Cortex of kidney (tissue), 1 donor: Measurements from ENCODE around the gene SH2D6.
A peak's percentile ranks its signal among the peaks of the same experiment; 100 is the strongest.
"Not testable (repeated sequence)": the region's sequence is repeated elsewhere in the genome, so short reads cannot be mapped to it uniquely, and the experiment has no call there.

Experiments
- DNase-seq: peaks from one replicate; lab custom pipeline; 2025; lab: John Stamatoyannopoulos, UW

Gene SH2D6

DNA sequence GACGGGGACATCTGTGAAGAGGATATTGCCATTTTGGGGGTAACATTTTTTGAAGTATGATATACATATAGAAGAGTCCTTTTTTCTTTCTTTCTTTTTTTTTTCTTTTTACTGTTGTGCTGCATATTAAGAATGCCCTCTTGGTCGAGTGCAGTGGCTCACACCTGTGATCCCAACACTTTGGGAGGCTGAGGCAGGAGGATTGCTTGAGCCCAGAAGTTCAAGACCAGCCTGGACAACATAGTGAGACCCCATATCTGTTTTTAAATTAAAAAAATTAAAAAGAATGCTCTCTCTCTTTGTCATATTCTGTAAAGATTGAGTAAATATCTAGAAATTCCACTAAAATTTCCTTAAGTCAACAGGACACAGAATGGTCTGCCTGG lies 3.6 kb downstream of the SH2D6 start:
- DNase-seq = no peak

DNA sequence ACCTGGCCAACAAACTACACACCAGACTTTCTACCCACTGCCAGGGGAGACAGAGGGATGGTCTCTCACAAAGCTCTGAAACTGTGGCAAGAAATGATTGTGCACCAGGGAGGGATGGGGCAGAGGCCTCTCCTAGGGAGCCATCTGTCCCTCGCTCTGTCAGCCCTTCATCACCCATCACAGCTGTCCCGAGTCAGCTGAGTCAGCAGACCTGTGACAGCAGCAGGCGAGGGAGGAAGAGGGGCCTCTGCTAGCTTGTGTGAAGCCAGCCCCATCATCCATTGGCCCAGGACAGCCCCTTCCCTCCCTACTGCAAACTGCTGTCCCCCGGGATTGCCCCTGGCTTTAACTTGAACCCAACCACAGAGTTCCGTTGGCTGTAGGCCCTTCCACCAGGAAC lies 5.0 kb downstream of the SH2D6 start:
- DNase-seq = no peak

DNA sequence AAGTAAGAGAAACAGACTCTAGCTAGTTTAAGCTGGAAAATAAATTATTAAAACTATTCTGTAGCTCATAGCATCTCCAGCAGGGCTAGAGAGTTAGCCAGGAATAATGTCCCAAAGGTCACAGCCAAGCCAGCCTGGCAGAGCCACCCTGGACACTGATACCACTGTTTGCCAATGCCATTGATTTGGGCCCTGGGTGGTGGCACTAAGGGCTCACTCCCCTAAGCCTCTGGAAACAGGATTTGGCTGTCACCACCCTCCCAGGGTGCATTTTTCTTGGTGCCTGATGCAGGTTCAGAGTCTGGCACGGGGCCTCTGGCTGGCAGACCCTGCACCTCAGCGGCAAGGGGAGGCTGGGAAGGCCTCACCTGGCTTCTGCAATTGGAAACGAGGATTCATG lies 7.1 kb downstream of the SH2D6 start:
- DNase-seq = no peak

DNA sequence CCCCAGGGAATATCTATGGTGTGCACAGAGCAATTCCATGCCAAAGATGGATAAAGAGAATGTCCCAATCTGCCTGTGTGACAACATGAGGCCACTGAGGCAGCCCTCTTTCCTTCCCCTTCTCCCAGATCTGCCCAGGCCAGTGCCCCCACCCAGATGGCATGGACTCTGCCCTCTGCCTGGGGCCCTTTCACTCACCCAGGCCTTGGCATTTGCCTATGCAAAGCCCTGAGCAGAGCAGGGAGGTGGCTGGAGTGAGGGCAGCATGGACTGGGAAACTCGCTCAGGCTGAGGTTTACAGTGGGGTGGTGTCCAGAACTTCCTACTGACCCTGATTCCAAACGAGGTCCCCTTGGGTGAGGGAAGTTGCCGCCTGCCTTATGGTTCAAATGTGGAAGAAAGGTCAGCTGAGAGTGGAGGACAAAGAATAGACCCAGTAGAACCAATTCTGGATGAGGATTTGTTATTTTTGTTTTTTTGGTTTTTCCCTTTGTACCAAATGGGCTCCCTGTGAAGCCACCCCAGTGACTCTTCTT lies 8.9 kb downstream of the SH2D6 start:
- no peak for DNase-seq

DNA sequence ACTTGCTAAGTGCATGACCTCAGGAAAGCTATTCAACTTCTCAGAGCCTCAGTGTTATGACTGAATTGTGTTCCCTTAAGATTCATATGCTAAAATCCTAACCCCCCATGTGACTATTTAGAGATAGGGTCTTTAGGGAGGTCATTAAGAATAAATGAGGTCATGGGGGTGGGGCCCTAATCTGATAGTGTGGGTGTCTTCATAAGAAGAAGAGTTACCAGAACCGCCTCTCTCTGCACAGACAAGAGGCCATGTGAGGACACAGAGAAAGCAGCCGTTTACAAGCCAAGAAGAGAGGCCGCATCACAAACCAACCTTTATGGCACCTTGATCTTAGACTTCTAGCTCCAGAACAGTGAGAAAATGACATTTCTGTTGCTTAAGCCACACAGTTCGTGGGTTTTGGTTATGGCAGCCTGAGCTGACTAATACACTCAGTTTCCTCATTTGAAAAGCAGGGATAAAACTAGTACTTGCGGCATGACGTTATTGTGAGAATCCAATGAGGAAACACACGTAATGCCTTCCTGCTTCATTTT lies 9.9 kb downstream of the SH2D6 start:
- no peak for DNase-seq

DNA sequence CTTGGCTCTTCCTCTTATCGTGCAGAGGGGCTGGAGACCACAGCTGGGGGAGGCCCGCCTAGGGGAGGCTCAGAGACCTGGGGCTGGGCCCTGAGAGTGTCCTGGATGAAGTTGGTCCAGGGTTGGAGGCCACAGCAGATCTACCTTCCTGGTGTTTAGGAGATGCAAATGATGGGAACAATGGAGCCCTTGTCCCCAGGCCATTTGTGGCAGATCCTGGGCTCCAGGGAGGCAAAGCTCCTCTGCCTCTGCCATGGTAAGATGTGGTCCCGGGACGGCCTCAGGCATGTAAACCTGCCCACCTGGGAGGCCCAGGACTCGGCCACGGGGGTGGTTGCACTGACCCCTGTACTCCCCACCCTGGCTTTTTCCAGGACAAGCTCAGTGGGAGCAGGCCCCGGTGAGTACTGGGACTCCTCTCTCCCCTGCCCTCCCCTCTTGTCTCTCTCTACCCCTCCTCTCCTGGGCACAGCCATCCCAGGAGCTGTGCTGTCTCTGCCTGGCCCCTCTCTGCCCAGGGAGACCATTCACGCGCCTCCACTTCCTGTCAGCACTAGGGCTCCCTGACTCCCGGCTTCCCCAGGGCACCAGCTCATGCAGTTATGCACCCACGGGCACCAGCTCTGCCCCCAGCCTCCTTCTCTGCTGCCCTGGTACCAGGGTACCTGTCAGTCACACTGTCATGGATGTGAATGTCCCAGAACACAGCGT lies 10.9 kb downstream of the SH2D6 start:
- no peak for DNase-seq

DNA sequence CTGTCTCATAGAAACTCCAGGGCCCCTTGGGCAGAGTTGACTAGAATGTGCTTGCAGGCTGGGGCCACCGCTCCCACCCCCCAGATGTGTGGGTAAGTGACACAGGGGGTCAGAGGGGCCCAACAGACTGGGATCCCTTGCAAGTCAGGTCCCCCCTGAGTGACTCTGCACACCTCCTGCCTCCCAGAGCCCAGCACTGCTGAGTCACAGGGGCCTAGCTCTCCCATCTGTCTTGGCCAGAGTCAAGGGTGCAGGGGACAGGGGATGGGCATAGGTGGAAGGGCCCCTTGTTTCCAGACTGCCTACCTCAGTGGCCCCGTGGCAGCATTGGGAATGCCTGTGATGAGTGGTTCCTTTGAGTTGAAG lies 11.4 kb downstream of the SH2D6 start:
- no peak for DNase-seq

DNA sequence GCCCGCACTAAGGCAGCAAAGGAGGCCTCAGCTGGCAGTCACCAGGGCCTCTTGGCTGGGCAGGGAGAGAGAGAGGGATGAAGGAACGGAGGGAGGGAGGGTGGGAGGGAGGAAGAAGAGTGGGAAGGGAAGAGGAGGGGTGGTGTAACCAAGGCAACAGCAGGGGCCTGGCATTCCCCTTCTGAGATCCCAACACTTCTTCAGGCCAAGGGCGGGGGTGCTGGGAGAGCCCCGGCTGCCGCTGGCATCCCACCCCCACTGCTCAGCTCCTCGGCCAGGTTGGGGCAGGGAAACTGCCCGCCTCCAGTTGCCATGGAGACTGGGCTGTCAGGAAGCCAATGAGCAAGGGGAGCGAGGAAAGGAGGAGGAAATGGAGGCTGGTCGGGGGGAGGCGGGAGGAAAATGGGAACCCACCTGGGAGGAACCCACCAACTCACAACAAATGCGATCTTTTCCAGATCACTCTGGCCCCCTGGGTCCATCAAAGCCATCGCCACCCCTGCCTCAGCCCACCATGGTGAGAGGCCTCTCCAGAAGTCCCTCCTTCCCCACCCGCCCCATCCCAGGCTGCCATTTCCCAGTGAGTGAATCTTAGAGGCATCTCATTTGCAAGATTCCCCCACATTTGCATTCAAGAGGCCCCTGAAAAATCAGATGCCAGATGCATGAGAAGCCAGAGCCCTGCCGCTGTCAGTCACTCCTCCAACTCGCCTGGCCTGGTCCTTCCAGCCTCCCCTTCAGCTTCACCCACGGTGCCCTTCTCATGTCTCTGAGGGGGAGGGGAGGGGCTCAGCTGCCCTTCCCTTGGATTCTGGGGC lies 12.4 kb downstream of the SH2D6 start:
- DNase-seq = no peak

DNA sequence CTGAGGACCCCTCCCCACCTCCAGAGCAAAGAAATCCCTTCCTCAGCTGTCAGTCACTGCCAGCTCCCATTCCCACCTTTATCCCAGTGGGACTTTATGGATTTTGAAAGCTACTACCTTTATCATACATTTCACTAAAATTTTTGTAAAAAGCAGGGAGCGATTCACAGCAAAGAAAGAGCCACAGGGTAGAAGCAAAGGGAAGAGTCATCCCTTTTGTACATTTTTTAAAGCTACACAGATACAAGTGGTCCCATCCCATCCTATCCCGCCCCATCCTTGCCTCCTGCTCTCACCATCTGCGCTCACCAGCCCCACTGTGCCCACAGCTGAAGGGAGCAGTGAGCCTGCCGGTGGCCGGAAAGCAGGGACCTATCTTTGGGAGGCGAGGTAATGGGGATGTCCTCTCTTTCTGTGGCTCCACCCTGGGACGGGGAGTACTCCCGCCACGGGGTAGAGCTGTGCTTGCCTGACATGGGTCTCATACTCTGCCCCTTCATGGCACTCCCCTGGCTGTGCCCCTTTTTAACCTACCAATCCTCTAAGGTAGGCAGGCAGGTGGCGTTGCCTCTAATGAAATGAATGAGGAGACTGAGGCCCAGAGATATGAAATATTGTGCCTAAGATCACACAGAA lies 13.2 kb downstream of the SH2D6 start:
- DNase-seq = no peak

DNA sequence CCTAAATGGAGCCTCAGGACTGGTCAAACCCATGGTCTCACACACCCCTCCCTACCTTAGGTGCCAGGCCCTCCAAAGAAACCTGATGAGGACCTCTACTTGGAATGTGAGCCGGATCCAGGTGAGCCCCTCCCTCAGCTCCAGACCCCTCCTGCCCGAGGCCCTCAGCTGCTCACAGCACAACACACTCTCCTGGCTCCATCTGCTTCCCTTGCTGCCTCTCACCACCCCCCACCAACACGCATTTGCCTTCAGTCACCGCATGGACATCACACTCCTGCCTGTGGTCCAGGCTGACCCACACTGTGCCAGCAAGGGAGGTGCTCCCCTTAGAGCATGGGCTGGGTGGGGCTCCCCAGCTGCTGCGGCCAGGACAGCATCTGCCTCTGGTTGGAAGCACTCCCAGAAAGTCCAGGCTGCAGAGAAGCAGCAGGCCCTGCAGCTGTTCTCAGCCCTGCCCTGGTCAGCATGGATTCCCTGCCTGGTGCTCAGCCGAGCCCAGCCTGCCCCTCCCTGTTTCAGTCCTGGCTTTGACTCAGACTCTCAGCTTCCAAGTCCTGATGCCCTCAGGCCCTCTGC lies 15.1 kb downstream of the SH2D6 start:
- no peak for DNase-seq

DNA sequence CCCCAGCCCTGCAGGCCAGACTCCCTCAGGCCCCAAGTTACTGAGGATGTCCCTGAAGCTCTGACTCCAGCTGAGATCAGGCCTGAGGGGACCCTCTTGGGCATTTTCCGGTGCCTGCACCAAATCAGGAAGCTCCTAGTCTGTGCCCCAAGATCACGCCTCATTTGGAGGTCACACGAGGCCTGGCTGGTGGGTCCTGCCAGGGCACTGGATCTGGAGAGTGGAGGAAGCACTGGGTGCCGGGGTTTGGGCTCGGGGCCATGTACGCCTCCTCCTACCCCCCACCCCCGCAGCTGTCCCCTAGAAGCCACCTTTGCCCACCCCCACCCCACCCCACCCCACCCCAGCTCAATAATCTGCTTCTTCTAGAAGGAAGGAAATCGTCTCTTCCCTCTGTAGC lies 16.2 kb downstream of the SH2D6 start:
- no peak for DNase-seq

DNA sequence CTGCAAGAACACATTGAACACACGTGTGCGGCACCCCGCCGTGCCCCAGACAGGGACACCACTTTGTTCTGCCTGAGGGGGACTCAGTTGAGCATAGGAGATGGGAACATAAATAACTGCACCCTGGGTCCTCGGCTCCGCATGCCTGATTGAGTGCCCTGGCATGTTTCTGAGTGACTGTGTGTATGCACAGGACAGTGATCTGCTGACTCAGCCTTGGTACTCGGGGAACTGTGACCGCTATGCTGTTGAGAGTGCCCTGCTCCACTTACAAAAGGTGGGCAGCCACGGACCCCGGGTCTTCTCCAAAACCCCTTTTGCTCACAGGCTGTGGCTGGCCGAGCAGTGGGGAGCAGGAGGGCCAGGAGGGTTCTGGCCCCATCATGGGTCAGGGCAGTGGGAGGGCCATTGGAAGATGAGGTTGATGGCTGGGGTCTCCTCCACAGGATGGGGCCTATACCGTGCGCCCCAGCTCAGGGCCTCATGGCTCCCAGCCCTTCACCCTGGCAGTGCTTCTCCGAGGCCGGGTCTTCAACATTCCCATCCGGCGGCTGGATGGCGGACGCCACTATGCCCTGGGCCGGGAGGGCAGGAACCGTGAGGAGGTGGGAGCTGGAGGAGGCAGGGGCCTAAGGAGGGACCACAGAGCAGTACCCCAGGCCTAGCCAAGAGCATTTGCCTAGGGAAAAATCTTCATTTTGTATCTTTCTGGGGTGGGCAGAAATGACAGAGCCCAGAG lies 16.9 kb downstream of the SH2D6 start:
- no peak for DNase-seq

DNA sequence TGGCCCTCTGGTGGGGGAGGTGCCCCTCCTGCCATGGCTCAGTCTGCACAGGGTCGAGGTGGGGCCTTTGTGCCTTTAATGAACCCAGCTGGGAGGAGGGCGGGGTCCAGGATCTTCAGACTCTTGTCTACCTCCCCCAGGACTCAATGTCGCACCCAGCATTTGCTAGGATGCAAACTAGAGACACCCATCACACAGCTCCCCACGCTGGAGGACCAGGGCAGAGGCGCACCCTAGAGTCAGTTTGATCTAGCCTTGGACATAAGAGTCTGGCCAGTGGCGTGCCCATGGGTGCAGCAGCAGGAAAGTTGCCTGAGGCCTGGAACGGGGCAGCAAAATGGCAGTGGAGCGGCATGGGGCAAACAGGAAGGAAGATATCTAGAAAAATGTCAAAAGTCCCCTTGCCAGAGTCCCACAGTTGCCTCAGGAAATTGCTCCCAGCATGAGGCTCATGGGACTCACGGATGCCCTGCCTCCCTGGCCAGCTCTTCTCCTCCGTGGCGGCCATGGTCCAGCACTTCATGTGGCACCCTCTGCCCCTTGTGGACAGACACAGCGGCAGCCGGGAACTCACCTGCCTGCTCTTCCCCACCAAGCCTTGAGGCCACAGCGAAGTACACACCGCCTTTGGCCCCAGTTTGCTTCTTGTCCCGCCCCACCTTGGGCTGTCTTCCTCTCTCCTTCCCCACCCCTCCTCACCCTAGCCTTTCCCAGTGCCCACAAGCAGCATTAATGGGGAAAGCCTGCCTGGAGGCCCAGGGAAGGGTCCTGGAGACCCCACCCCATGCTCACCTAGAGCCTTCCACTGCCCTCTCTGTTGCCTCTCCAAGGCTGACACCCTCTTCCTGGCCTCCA lies 17.7 kb downstream of the SH2D6 start:
- no peak for DNase-seq

DNA sequence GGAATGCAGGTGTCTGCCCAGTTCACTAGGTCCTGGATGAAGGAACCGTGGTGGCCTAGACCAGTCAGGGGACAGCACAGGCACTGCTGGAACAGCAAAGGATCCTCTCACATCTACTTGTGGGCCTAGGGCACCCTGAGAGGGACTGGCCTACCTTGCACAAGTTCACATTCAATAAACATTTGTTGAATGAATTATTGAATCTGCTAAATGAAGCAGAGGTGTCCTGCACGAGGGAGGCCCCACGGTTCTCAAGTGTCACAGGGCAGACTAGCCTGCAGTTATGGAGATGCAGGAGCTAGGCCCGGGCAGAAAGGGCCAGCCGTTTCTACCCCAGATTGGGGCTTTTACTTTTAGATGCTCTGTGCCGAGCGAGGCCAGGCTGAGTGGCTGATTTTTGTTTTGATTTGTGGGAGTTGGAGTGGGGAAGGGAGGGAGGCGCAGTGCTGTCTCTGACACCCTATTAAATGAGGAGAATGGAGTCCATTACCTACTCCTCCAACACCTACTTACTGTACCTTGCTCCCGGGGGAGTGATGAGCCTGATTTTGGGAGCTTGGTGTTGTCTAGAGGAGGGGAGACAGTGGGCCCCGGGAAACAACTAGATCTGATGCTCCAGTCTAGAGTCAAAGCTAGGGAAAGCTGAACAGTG lies 18.4 kb downstream of the SH2D6 start:
- no peak for DNase-seq

DNA sequence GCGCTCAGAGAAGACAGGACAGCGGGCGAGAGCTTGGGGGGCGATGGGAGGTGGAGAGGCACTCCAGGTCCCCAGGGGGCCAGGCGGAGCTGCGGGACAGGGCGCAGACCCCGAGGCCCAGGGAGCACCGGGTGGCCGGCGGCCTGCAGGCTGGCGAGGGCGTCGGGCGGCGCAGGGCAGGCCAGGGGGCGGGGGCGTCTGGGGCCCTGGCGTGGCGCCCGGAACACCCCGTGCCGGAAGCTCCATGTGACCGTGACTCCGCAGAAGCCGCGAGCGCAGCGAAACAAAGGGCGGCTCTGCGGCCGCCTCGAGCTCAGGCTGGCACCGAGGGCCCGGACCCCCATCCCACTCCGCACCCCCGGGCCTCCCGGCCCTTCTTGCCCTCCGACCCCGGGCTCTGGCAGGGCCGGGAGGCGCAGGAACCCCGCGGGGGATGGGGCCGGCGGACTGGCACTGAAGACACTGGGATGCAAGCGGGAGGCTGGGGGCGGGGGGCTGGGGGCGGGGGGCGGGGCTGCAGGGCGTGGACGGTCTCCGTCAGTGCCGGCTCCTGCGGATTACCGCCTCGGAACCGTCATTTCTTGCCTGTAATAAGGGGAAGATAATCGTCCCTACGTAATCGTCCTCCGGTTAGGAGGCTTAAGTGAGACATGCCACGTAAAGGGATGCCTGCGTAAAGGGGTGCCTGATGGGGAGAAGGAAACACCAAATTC lies 19.1 kb downstream of the SH2D6 start:
- peak; percentile 22 for DNase-seq

DNA sequence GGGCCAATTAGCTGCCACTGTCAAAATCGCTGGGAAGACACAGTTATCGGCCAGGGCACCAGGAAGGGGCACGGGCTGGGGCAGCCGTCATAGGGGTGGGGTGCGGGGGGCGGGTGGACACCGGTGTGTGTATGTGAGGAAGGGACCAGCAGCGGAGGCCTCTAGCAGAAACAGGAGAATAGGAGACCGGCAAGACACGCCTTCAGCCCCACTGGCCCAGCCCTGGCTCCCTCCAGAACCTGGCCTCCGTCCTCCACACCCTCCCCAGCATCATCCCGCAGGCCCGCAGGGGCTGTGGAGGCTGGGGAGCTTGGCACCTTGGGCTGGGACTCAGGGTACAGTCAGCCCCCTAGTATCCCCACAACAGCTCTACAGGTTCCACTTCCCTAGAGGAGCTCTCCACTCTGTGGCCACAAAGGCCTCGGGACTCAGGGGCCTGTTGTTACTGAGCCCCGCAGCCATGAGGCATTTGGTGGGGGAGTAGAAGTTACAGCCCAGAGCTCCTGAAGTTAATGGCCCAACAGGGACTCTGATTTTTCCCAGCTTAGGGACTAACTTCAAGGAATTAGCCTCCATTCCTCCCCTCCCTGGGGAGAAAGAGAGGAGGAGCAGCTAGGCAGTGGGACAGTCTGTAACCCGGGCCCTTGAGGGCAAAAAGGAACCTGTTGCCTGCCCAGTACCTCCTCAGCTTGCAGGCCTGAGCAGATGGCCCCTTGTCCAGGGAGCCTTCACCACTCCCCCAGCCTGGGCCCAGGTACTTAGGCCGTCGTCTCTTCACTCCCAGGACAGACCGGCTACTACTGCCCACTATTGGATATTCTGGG lies 19.9 kb downstream of the SH2D6 start:
- no peak for DNase-seq

DNA sequence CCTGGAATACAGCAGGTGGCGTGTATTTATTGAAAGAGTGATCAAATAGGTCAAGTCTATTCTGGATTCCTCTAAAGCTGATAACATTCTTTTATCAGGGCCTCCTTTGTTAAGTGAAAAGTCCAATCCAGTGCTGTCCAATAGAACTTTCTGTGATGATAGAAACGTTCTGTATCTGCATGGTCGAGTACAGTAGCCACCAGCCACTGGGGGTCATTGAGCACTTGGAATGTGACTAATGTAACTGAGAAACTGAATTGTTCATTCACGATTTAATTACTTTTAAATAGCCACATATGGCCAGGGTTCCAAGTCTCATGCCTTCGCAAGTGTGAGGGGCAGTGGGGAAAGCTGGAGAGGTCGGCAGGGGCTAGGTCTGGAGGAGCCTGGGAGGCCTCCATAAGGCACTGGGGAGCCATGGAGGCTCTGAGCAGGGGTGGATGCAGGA lies 20.5 kb downstream of the SH2D6 start:
- no peak for DNase-seq

DNA sequence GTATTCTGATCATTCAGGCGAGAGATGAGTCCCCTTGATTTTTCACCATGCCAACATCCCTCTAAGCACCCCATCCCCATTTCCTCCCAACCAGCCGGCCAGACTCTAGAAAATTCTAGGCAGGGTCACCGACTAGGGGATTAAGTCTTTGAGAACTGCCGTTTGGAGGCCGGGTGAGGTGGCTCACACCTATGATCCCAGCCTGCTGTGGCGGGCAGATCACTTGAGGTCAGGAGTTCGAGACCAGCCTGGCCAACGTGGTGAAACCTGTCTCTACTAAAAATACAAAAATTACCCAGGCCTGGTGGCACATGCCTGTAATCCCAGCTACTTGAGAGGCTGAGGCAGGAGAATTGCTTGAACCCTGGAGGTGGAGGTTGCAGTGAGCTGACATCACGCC lies 21.1 kb downstream of the SH2D6 start:
- not testable (repeated sequence) for DNase-seq
